SK-N-SH (cell line): ENCODE measurements around the gene MAPK4.

Source experiments
- CHD2 ChIP-seq: fragments of 150-350 bp; IDR thresholded peaks from 2 replicates; pipeline ENCODE4 v1.6.1; 2018; ENCODE audit warnings: low read length; ENCODE audit not compliant: partially characterized antibody
- CTCF ChIP-seq: fragments of 200-600 bp; sonication (generic); IDR thresholded peaks from 2 replicates; pipeline ENCODE4 v1.6.1; 2017; ENCODE audit warnings: antibody characterized with exemption, mild to moderate bottlenecking, moderate library complexity
- EP300 ChIP-seq, 2 experiments: IDR thresholded peaks; 2 replicates each; pipeline versions ENCODE4 v1.4.0 to v1.6.1; 2012; ENCODE audit warnings: borderline replicate concordance in 1 of 2, low read depth in 1 of 2, low read length in 1 of 2
- EZH2phosphoT487 ChIP-seq: fragments of 200-600 bp; sonication (generic); IDR thresholded peaks from 2 replicates; pipeline ENCODE4 v1.6.1; 2017; ENCODE audit warnings: low read depth, mixed run types, mild to moderate bottlenecking, antibody characterized with exemption, moderate library complexity, borderline replicate concordance
- FOSL2 ChIP-seq: IDR thresholded peaks from 2 replicates; pipeline ENCODE4 v1.4.0; 2012; ENCODE audit warnings: low read depth, mild to moderate bottlenecking, moderate library complexity, borderline replicate concordance
- NRF1 ChIP-seq: IDR thresholded peaks from 2 replicates; pipeline ENCODE4 v1.6.1; 2012; ENCODE audit warnings: low read depth, mild to moderate bottlenecking, low read length
- POLR2AphosphoS5 ChIP-seq: IDR thresholded peaks from 2 replicates; pipeline ENCODE4 v1.6.1; 2012; ENCODE audit warnings: low read depth, low read length
- RCOR1 ChIP-seq: fragments of 150-350 bp; IDR thresholded peaks from 2 replicates; pipeline ENCODE4 v1.6.1; 2017; ENCODE audit warnings: antibody characterized with exemption, low read length
- REST ChIP-seq: IDR thresholded peaks from 2 replicates; pipeline ENCODE4 v1.6.1; 2012; ENCODE audit warnings: mild to moderate bottlenecking, low read depth, low read length, moderate library complexity
- RFX5 ChIP-seq: IDR thresholded peaks from 2 replicates; pipeline ENCODE4 v1.6.1; 2012; ENCODE audit warnings: mild to moderate bottlenecking, improper control_type of control experiment, low read length
- SIN3A ChIP-seq: IDR thresholded peaks from 2 replicates; pipeline ENCODE4 v1.6.1; 2012; ENCODE audit warnings: low read depth, mild to moderate bottlenecking, low read length, moderate library complexity, borderline replicate concordance
- SMC3 ChIP-seq: IDR thresholded peaks from 2 replicates; pipeline ENCODE4 v1.6.1; 2012; ENCODE audit warnings: low read depth, low read length, improper control_type of control experiment
- TAF1 ChIP-seq: IDR thresholded peaks from 2 replicates; pipeline ENCODE4 v1.6.1; 2012; ENCODE audit warnings: low read depth, mild to moderate bottlenecking, low read length, moderate library complexity, borderline replicate concordance
- YY1 ChIP-seq: IDR thresholded peaks from 2 replicates; pipeline ENCODE4 v1.4.0; 2012; ENCODE audit warnings: low read depth, mild to moderate bottlenecking

DNA sequence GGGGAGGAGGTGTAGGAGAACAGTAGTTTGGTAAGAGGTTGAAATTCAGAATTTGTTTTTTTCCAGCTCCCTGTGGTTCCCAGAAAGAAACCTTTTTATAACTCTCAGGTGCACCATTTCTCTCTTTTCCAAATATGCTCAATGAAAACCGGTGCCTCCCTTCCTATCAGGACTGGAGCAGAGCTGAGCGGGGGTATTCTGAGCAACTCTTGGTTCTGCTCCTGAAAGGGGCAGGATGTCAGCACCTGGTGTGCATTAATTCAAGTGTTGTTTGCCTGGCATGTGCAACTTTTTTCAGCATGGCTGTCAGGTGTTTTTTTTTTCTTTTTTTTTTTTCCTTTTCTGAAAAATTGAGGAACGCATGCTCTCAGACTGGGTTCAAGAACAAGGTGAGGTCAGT lies 74.1 kb downstream of the MAPK4 start:
- TF ChIP-seq CTCF (no peak), RCOR1 (no peak), YY1 (no peak), SMC3 (no peak), EZH2phosphoT487 (no peak), REST (no peak), POLR2AphosphoS5 (no peak), FOSL2 (no peak), TAF1 (no peak), SIN3A (no peak), CHD2 (no peak), RFX5 (no peak), NRF1 (no peak), EP300 (IDR thresholded peaks at IDR 0.05; ENCODE audit: borderline replicate concordance in 1 of 2, low read depth in 1 of 2, low read length in 1 of 2) (no peak)
